ENCODE measurements around the gene GZMB. TPM values are rescaled to one million over a fixed set of nuclear protein-coding genes. Genes with fewer than 3 reads are reported as not detected.
A peak's percentile ranks its signal among the peaks of the same experiment; 100 is the strongest.

The GZMB gene
- total RNA-seq (not detected), polyA plus RNA-seq (0.49 TPM)

- Histone ChIP-seq H3K27ac (ENCODE audit: low read depth) (no peak within 1 kb of the TSS), H3K36me3 (ENCODE audit: insufficient read depth) (no peaks in the 10 kb centered on the region), H3K4me1 (ENCODE audit: insufficient read depth) (no peaks in the 10 kb centered on the region), H3K4me3 (ENCODE audit: low read depth, low read length) (no peak within 1 kb of the TSS)
- no peak for DNase-seq (ENCODE audit: extremely low spot score)
- 64% methylated on average over 2 of the region's 2 CpGs for WGBS
These were observed at the start of gene GZMB for GRCh38 chr14:24634158-24634557. TSS of gene GZMB (minus strand) at chr14:24634190. CDS start at chr14:24634160, 30 bp downstream.

- H3K27ac ChIP-seq (ENCODE audit: low read depth), result no peak overlapping the region
- WGBS, result 65% methylated on average over 1 of the region's 1 CpG
- no peaks in the 10 kb centered on the region for H3K36me3 ChIP-seq (ENCODE audit: insufficient read depth)
- no peak for DNase-seq (ENCODE audit: extremely low spot score)
- H3K4me1 ChIP-seq (ENCODE audit: insufficient read depth), result no peaks in the 10 kb centered on the region
- H3K4me3 ChIP-seq (ENCODE audit: low read depth, low read length), result no peak overlapping the region
These were observed 47.1 kb upstream of the GZMB start for GRCh38 chr14:24681056-24681455.

- Histone ChIP-seq H3K36me3 (ENCODE audit: insufficient read depth) (no peaks in the 10 kb centered on the region), H3K4me1 (ENCODE audit: insufficient read depth) (no peaks in the 10 kb centered on the region), H3K27ac (ENCODE audit: low read depth) (no peak overlapping the region), H3K4me3 (ENCODE audit: low read depth, low read length) (no peak overlapping the region)
- no peak for DNase-seq (ENCODE audit: extremely low spot score)
- WGBS, result 79% methylated on average over 4 of the region's 4 CpGs
These were observed 46.5 kb upstream of the GZMB start for GRCh38 chr14:24680516-24680915.

GRCh38 chr14:24679248-24679961 lies 45.4 kb upstream of the GZMB start:
- no peaks in the 10 kb centered on the region for H3K36me3 ChIP-seq (ENCODE audit: insufficient read depth)
- DNase-seq (ENCODE audit: extremely low spot score), result no peak
- WGBS, result 50% methylated on average over 12 of the region's 12 CpGs
- no peaks in the 10 kb centered on the region for H3K4me1 ChIP-seq (ENCODE audit: insufficient read depth)
- H3K4me3 ChIP-seq (ENCODE audit: low read depth, low read length), result no peak overlapping the region
- H3K27ac ChIP-seq (ENCODE audit: low read depth), result no peak overlapping the region

GRCh38 chr14:24678801-24679247 lies 44.8 kb upstream of the GZMB start:
- peak overlapping the region; percentile 16 for H3K4me3 ChIP-seq (ENCODE audit: low read depth, low read length)
- H3K27ac ChIP-seq (ENCODE audit: low read depth), result no peak overlapping the region
- H3K36me3 ChIP-seq (ENCODE audit: insufficient read depth), result no peaks in the 10 kb centered on the region
- no peaks in the 10 kb centered on the region for H3K4me1 ChIP-seq (ENCODE audit: insufficient read depth)
- 4% methylated on average over 11 of the region's 11 CpGs for WGBS
- peak; percentile 52 for DNase-seq (ENCODE audit: extremely low spot score)

- no peaks in the 10 kb centered on the region for H3K4me1 ChIP-seq (ENCODE audit: insufficient read depth)
- no peak overlapping the region for H3K4me3 ChIP-seq (ENCODE audit: low read depth, low read length)
- DNase-seq (ENCODE audit: extremely low spot score), result no peak
- 79% methylated on average over 1 of the region's 1 CpG for WGBS
- no peak overlapping the region for H3K27ac ChIP-seq (ENCODE audit: low read depth)
- H3K36me3 ChIP-seq (ENCODE audit: insufficient read depth), result no peaks in the 10 kb centered on the region
These were observed 44.0 kb upstream of the GZMB start for GRCh38 chr14:24677956-24678355.

- 55% methylated on average over 5 of the region's 5 CpGs for WGBS
- Histone ChIP-seq H3K27ac (ENCODE audit: low read depth) (no peak overlapping the region), H3K4me1 (ENCODE audit: insufficient read depth) (no peaks in the 10 kb centered on the region), H3K36me3 (ENCODE audit: insufficient read depth) (no peaks in the 10 kb centered on the region), H3K4me3 (ENCODE audit: low read depth, low read length) (no peak overlapping the region)
- no peak for DNase-seq (ENCODE audit: extremely low spot score)
These were observed 40.4 kb upstream of the GZMB start for GRCh38 chr14:24674204-24674970.

GRCh38 chr14:24673534-24674203 lies 39.7 kb upstream of the GZMB start:
- 81% methylated on average over 9 of the region's 9 CpGs for WGBS
- no peak for DNase-seq (ENCODE audit: extremely low spot score)
- no peaks in the 10 kb centered on the region for H3K36me3 ChIP-seq (ENCODE audit: insufficient read depth)
- no peak overlapping the region for H3K27ac ChIP-seq (ENCODE audit: low read depth)
- no peak overlapping the region for H3K4me3 ChIP-seq (ENCODE audit: low read depth, low read length)
- no peaks in the 10 kb centered on the region for H3K4me1 ChIP-seq (ENCODE audit: insufficient read depth)

- Histone ChIP-seq H3K36me3 (ENCODE audit: insufficient read depth) (no peaks in the 10 kb centered on the region), H3K4me3 (ENCODE audit: low read depth, low read length) (no peak overlapping the region), H3K27ac (ENCODE audit: low read depth) (no peak overlapping the region), H3K4me1 (ENCODE audit: insufficient read depth) (no peaks in the 10 kb centered on the region)
- no peak for DNase-seq (ENCODE audit: extremely low spot score)
- 66% methylated on average over 2 of the region's 2 CpGs for WGBS
These were observed 39.1 kb upstream of the GZMB start for GRCh38 chr14:24673059-24673458.

- no peaks in the 10 kb centered on the region for H3K36me3 ChIP-seq (ENCODE audit: insufficient read depth)
- no peak overlapping the region for H3K27ac ChIP-seq (ENCODE audit: low read depth)
- no peak for DNase-seq (ENCODE audit: extremely low spot score)
- 73% methylated on average over 1 of the region's 1 CpG for WGBS
- H3K4me1 ChIP-seq (ENCODE audit: insufficient read depth), result no peaks in the 10 kb centered on the region
- no peak overlapping the region for H3K4me3 ChIP-seq (ENCODE audit: low read depth, low read length)
These were observed 36.6 kb upstream of the GZMB start for GRCh38 chr14:24670594-24670993.

- Histone ChIP-seq H3K4me3 (ENCODE audit: low read depth, low read length) (no peak overlapping the region), H3K27ac (ENCODE audit: low read depth) (no peak overlapping the region), H3K36me3 (ENCODE audit: insufficient read depth) (no peaks in the 10 kb centered on the region), H3K4me1 (ENCODE audit: insufficient read depth) (no peaks in the 10 kb centered on the region)
- DNase-seq (ENCODE audit: extremely low spot score), result no peak
- WGBS, result 43% methylated on average over 1 of the region's 1 CpG
These were observed 35.7 kb upstream of the GZMB start for GRCh38 chr14:24669651-24670050.

- Histone ChIP-seq H3K36me3 (ENCODE audit: insufficient read depth) (no peaks in the 10 kb centered on the region), H3K27ac (ENCODE audit: low read depth) (no peak overlapping the region), H3K4me1 (ENCODE audit: insufficient read depth) (no peaks in the 10 kb centered on the region), H3K4me3 (ENCODE audit: low read depth, low read length) (no peak overlapping the region)
- DNase-seq (ENCODE audit: extremely low spot score), result no peak
- WGBS, result 54% methylated on average over 4 of the region's 4 CpGs
These were observed 31.5 kb upstream of the GZMB start for GRCh38 chr14:24665440-24665991.

- no peak for DNase-seq (ENCODE audit: extremely low spot score)
- Histone ChIP-seq H3K27ac (ENCODE audit: low read depth) (no peak overlapping the region), H3K4me3 (ENCODE audit: low read depth, low read length) (no peak overlapping the region), H3K36me3 (ENCODE audit: insufficient read depth) (no peaks in the 10 kb centered on the region), H3K4me1 (ENCODE audit: insufficient read depth) (no peaks in the 10 kb centered on the region)
- 75% methylated on average over 4 of the region's 4 CpGs for WGBS
These were observed 30.4 kb upstream of the GZMB start for GRCh38 chr14:24664366-24664765.

Measured in urinary bladder (tissue), 4 donors.